CD4-positive, alpha-beta T cell treated with Interleukin-4 for 4 hours (primary cell): ENCODE data around the gene CYBB.
A peak's percentile ranks its signal among the peaks of the same experiment; 100 is the strongest.

Experiments
- DNase-seq: peaks from one replicate; pipeline ENCODE4 v3.0.0-alpha.2; 2020

The CYBB gene

DNA sequence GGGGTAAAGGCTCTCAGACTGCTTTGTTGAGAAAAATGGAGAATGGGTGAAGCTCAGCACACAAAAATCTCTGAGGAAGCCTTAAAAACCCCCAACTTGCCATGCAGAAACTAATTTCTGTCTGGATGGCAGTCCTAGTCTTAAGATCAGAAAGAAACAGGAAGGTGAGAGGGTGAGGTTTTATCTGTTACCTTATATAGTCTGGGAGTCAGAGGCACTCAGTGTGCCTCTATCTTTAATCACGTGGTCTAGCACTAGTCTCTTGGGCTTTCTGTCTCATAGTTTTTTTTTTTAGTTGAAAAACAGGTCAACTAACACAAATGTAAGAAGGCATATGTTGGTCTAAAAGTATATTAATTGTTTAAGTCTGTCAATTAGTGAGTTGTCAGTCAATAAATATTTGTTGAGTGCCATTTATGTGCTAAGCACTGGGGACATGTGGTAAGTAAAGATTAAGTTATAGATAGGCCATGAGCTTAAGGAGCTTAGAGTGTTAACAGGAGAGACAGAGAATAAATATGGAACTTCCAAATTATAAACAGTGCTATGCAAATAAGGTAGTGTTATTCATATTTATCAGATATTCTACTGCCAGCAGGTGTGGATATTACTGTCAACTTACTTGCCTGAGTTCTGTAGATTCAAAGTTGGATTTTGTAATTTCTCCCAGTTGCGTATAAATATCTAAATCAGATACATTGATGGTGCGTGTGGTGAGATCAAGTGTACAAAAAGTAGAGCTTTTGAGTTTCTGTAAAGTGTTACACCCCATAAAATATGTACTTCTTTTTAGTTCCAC is 7.0 kb downstream of the CYBB start:
- peak; percentile 10 for DNase-seq

DNA sequence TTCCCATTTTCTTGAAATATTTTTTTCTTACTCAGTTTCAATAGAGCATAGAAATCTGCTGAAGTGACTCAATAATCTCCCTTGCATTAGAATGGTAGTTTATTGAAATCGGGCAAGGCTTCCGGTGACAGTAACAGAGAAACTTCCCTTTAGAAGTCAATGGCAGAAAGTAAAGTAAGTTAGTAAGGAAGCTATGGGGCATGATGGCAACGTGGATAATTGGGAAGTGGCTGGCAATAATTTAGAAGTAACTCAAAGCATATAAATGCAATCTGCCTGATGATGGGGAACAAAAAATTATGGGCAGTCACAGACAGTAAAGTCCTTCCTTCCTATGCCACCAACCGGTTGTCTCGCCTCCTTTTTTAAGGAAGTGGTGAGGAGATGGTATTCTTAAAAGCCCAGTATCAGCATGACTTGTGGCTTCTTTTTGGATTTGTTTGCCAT is 7.6 kb downstream of the CYBB start:
- DNase-seq = no peak

DNA sequence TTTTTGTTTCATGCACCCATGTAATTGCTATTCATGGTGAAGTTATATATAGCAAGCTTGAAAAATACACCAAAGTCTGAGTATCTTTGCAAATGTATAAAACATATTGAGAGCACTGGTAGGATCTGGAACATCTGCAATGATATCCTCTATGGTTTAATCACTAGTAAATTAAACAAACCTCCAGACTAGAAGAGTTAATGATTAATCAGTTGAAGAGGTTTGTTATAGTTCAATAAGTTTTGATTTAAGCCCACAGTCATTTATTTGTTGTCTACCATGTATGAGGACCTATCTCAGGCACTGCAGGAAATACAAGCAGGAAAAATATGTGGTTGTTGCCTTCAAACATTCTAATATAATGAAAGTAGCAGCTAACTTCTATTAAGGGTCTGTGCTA is 16.5 kb downstream of the CYBB start:
- DNase-seq = no peak

DNA sequence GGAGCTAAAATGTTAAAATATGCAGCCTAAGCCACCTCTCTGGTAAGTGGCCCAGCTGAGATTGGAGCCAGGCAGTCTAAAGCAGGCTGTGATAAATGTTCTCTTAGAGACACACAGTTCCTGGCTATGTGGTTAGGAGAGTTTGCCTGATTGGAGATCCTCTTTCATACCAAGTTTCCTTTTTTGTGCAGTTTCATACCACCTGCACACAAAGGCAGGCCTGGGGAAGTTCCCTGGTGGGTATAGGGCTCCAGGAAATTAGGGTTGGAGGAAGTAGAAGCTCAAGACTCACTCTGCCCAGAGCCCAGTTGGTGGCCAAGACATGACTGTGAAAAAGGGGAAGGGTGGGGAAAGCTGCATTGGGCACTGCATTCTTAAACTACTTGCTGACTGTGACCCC is 16.9 kb downstream of the CYBB start:
- DNase-seq = no peak

DNA sequence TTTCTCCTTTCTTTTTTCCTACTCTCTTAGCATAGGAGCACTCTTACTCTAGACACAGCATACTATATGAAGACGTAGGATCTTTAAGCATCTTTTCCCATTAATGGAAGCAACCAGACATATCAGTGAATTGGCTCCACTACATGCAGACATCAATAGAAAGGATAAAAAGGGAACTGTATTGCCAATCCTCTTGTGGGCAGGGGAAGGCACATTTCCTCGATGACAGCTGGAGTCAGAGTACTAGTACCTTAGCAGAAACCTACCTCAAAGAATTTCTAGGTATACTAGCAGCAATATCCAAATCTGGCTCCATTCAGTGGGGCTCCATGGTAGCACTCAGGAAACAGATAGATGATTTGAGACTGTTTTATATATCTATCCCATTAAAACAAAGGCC is 20.1 kb downstream of the CYBB start:
- no peak for DNase-seq

DNA sequence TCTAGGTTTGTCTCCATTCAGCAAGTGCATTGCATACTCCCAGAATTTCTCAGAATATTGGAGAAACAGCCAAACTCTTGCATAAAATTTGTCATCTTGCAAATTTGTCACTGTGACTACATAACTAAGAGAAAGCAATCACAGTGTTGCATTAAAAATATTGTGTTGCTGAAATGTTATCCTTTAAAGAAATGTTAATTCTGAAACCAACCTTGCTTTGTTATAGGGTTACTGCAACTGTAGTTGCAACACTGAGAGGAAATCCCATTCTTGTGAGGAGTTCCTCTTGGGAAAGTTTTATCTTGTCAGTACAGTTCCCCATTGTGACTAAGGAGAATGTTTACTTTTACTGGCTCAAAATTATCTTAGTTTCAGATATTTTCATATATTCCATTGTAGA is 20.9 kb downstream of the CYBB start:
- no peak for DNase-seq

DNA sequence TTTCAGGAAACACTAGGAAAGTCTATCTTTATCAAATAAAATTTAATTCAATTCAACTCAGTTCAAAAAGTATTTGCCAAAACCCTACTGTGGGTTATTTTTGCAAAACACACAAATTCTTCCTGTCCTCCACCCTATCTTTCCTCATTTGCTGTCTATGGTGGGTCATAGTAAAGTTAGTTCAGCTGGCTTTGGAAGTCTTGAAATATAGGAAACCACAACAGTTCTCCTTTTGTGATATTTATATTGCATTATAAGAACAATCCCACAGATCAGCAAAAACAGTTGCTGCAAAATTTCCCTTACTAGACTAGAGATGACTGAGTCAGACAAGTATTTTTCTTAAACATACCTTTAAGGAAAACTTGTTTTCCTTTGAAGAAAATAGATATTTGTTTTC is 22.2 kb downstream of the CYBB start:
- no peak for DNase-seq

DNA sequence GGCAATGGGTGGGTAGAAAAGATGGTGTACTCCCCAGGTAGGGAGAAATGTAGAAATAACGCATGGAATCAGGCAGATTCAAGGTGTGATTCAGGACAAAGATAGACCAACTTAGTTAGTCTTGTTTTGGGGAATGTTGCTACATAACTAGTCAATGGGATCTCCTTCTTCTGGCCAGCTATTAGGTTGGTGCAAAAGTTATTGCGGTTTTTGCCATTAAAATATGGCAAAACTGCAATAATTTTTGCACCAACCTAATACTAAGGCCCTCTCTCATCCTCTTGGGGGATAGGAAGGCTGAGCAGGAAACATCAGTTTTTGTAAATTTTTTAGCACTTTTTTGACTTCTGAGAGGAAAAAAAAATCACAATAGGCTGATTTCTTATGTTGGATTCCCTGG is 23.2 kb downstream of the CYBB start:
- DNase-seq = no peak

DNA sequence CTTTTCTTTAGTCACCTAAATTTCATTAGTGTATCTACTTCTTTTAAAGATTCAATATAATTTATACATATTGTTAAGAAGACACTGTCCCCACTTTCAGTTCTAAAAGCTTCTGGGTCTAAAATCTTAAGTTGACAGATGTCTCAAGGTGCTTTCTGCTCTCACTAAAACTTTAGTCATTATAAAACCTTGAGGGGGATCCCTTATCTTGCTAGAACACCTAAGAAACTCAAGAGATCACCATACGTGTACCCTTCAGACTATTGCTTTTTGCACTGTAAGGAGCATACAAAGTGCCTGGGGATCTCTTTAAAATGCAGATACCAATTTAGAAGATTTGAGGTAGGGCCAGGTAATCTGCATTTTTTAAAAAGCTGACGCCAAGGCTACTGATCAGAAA is 30.1 kb downstream of the CYBB start:
- DNase-seq = no peak

DNA sequence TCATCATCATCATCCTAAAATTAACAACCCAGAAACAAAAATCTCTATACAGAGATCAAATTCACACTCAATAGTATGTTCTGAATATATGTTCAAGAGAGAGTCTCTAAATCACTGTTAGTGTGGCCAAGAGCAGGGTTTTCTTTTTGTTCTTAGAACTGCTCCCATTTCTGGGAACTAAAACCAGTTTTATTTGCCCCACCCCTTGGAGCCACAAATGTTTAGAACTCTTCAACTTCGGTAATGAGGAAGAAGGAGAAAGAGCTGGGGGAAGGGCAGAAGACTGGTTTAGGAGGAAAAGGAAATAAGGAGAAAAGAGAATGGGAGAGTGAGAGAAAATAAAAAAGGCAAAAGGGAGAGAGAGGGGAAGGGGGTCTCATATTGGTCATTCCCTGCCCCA is 32.3 kb downstream of the CYBB start:
- no peak for DNase-seq

DNA sequence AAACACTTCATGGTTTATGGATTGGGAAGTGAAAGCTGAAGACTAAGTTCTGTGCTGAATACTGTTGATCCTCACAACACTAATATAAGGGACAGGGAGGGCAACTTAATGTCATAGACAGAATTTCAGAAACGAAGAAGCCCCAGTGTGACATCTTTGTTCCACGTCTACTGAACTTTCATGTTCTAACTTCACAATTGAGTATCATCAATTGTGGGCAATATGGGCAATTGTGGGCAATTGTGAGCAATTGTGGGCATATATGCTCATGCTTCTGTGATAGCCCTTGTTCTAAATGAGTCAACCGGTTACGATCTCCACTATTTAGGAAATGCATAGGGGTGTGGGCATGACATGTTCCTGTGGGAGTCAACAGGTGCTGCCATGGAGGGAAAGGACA is 33.7 kb downstream of the CYBB start:
- DNase-seq = no peak

DNA sequence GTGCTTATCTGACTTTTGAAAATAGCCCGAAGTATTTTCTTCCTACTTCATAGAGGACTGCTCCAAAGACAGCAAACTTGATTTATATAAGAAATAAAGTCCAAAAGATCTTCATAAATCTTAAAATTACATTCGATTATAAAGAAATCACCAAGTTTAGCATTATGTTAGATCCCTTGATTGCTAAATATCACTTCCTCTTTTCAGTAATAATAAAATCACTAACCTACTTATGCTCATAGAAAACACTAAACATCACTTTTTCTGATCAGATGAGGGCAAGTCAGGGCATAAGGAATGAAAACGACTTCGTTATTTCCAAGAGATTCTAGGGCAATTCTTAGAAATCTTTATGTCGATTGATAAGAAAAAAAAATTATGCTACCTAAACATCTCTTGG is 35.5 kb downstream of the CYBB start:
- no peak for DNase-seq

DNA sequence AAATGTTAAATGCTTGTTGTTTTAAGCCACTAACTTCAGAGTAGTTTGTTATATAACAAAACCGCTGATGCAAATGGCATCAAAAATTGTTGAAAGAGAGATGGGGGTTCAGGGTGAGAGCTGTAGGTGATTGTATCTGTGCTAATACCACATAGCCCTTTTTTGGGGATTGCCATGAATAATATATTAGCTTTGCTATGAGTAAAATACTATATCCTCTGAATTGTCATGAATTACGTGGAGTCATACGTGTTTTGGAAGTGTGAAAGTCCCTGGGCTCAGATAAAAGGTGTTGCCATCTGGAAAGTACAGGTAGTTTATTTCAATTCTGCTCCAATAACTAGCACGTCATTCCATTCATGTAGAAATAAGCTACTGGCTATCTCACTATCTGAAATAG is 36.9 kb downstream of the CYBB start:
- DNase-seq = no peak

DNA sequence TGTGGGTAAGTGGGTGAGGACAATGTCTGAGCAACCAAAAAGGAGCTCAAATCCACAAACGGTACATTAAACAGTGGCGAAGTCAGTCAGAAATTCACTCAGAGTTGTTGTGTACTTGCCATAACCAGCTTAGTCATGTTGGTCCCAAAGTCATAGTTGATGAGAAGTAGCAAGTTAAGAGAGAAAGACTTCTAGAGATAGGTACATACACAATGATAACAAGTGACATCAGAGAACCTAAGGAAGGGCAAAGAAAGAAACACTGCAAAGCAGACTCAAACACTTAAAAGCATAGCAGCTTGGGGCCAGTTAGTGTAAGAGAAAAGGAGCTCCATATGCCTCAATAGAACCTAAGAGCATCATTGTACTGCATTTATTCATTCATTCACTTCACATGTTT is 37.3 kb downstream of the CYBB start:
- DNase-seq = no peak

DNA sequence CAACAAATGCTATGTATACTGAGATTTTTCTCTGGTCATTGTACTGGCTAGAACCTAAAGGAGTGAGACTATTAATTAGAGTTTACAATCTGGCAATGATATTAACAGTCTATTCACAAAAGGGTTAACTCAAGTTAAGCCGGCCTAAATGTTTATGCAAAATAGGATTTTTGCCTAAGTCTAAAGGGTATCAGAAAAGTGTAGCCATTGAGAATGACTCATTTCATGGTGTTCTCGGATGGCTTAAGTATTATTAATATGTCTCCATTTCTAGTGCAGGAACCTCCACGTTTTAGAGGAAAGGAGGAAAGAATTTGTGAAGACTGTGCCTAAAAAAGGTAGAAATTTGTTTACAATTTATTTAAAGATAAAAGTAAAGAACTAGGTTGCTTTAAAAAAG is 37.7 kb downstream of the CYBB start:
- no peak for DNase-seq

DNA sequence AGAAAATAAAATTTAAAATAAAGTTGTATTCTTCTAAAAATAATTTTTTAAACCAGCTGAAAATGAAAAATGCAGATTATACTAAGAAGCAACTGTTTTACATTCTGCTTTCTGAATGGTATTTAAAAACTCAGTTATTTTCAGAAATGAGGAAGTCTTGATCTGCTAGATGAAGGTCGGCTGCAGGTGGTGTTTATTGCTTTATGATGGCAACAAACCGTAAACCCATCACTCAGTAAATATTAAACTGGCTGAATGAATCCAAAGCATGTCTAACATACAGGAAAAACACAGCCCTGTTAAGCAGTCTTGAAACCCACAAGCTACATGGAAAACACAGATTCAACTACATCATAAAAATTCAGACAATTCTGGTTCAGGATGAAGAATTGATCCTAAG is 38.2 kb downstream of the CYBB start:
- DNase-seq = no peak

DNA sequence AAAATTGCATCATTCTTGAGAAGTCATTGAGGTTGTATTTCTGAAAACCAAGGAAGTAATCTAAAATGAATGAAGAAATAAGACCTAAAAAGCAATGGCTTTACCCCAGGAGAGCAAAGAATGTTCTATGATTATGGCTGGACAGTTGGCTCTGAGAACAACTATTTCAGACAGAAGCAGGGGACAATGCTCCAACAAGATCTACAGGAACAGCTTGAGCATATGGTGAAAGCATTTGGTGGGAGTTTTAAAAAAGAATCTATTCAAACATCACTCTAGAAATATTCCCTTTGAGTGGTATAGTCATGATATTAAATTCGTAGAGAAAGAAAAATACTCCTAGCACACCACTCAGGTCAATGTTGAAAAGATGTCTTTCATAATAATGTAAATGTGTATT is 40.8 kb downstream of the CYBB start:
- no peak for DNase-seq

DNA sequence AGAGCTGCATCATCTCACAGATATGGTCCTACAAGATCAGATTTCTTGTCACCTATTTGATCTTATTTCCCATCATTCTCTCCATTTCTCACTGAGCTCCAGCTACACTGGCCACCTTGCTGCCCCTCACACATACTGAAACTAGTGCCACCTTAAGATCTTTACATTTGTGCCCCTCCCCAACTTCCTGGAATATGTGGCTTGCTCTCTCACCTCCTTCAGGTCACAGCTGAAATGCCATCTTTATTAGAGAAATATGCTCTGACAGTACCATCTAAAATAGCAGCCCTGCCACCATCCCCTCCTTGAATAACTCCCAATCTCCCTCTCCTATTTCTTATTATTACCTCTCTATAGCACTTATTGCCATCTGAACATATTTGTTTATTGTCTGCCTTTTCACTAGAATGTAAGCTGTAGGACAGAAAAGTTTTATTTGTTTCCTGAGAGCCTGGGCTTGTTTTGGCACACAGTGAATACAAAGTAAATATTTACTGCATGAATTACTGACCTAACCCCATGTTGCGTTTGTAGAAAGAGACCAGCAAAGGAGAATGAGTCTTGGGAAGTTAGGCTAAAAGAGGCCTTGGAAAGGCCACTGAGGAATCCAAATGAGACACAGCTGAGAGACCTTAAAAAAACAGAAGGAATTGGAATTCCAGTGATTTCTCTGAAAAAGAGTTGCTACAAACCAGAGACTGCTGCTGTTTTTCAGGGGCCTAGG is 44.8 kb downstream of the CYBB start:
- no peak for DNase-seq

DNA sequence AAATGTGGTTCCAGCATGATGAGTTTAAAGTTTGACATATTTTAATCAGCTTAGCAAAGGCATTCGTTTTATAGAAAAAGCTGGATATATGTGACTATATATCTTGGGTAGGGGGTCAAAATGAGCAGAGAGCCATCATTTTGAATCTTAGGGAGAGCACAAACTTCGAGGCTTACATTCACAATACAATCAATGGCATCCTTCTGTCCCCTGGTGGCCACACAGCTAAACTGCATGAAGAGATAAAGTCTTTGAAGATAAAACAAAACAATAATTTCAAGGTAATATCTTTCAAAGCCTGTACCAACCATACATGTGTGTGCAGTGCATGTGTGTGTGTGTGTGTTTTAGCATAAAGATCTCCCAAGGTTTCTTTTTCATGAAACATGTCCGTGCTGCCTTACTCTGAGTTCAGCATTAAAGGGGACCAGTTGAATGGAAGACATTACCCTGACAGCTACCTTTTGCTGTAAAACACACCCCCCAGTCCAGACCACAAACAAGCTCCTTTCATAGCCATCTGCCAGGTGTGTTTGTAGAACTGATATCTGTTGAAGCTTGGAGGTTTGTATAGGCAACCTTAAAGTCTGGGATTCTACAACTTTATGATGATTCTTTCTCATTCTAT is 45.5 kb downstream of the CYBB start:
- DNase-seq = peak; percentile 59

DNA sequence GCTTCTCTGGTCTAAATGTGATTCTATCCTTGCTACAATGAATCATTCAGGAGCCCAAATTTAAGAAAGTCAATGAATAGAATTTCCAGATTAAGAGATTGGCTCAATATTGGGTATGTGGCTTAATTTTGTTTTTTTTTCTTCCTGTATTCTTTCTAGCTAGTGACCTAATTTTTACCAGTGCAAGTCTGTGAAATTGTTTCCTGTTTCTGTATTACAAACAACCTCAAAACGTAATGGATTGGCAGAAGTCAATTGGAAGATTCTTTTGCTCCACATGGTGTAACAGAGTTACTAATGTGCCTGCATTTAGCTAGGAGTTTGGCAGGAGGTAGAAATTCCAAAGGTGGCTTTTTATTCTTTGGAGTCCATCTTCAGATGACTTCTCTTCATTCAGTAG is 49.9 kb downstream of the CYBB start:
- no peak for DNase-seq

DNA sequence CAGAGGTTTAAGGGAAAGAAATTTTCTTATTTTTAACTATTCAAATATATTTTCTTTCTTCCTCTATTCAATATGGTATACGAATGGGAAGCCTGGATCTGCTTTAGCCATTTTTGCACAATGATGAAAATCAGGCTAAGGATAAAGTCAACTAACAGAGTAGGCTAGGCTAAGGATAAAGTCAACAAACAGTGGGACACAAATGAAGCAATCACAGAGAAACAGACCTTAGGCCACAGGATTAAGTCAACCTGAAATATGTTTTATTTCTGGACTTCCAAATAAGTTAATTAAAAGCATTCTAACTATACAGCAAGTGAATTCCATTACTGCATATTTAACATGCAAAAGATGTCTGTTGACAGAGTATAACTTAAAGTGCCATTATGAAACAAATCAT is 50.5 kb downstream of the CYBB start:
- DNase-seq = no peak

DNA sequence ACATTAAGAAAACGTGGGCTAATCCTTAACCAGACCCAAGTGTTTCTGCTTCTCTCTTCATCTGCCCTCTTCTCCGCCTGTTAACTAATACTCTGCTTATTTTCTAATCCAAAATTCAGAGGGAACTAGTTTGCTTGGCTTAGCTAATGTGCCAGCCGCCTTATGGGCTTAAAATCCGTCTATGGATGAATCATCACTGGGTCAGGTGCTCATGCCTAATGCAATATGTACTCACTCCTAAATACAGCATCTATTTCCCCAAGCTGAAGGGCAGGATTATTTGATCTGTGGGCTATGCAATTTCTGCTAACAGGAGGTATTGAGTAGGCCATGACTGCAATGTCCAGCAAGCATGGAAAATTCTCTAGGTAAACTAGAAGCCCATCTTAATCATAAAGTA is 55.1 kb downstream of the CYBB start:
- no peak for DNase-seq

DNA sequence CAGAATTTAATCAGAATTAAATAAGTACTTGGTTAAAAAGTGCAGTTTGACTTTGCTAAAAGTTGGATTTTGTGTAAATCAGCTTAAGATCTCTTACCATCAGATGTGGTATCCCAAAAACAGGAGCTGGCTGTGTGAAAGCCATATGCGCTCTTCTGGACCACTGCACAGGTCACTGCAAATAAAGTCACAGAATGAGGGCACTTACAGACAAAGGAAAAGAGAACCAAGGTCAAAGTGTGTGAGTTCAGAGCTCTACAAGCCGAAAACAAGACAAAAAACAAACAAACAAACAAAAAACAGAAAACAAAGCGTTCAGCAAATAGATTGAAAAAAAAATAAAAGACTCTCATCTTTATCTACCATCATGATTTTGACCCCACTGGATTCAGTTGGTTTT is 61.1 kb downstream of the CYBB start:
- no peak for DNase-seq

DNA sequence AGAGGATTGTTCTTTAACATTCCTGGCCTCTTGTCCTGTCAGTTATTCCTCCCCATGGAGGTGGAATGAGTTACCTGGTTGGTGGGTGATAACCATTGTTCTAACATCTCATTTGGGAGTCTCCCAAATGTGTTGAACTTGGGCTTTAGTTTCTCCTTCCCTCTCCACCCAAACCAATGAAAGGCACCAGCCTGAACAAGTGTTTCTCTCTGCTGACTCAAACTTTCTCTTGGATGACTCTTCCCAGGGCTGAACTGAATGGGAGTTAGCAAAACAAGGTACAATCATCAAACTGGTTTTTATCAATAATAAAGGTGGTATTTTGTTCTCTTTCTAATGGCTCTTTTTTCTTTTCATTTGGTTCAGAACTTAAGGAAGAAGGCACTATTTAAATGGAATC is 64.8 kb downstream of the CYBB start:
- no peak for DNase-seq
